ENCODE results near the gene SMARCA2.
A peak's percentile ranks its signal among the peaks of the same experiment; 100 is the strongest.

Gene SMARCA2

DNA sequence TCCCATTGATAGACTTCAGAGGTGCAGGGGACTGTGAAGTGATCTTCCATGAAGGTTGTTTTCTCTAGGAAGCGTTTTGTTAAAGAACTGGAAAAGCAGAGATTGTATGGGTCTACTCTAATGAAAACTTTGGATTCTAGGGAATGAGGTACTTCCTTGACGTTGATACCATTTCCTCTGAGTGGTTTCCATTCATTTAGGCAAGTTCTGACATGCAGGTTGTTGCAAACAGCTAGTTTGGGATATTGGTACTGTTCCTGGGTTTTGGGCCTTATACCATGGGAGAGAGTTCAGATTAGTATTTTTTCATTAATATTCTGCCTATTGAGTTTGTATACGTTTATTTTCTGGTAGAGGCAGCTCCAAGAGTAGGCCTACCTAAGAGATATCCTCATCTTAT is 25.7 kb downstream of the SMARCA2 start:
- Histone ChIP-seq H2AFZ (ENCODE audit: low read depth, low read length) (no peak overlapping the region), H3K4me2 (ENCODE audit: low read length) (no peak overlapping the region), H3K79me2 (ENCODE audit: low read length) (peaks cover 78% of the 10 kb centered on the region), H3K9me3 (ENCODE audit: insufficient read depth, low read length) (no peaks in the 10 kb centered on the region), H3K4me3 (ENCODE audit: low read length) (no peak overlapping the region), H3K9ac (ENCODE audit: low read length) (no peak overlapping the region), H3K36me3 (replicated peaks; ENCODE audit: low read depth, low read length) (peaks cover 74% of the 10 kb centered on the region), H4K20me1 (ENCODE audit: insufficient read depth, low read length) (peaks cover 30% of the 10 kb centered on the region), H3K27me3 (ENCODE audit: low read depth, low read length) (no peaks in the 10 kb centered on the region), H3K4me1 (ENCODE audit: low read length) (peaks cover 45% of the 10 kb centered on the region), H3K27ac (ENCODE audit: low read length) (no peak overlapping the region)
- TF ChIP-seq EZH2phosphoT487 (IDR thresholded peaks at IDR 0.05; ENCODE audit: low read depth): no peak
- TF ChIP-seq, protein P1, sequence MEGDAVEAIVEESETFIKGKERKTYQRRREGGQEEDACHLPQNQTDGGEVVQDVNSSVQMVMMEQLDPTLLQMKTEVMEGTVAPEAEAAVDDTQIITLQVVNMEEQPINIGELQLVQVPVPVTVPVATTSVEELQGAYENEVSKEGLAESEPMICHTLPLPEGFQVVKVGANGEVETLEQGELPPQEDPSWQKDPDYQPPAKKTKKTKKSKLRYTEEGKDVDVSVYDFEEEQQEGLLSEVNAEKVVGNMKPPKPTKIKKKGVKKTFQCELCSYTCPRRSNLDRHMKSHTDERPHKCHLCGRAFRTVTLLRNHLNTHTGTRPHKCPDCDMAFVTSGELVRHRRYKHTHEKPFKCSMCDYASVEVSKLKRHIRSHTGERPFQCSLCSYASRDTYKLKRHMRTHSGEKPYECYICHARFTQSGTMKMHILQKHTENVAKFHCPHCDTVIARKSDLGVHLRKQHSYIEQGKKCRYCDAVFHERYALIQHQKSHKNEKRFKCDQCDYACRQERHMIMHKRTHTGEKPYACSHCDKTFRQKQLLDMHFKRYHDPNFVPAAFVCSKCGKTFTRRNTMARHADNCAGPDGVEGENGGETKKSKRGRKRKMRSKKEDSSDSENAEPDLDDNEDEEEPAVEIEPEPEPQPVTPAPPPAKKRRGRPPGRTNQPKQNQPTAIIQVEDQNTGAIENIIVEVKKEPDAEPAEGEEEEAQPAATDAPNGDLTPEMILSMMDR (IDR thresholded peaks at IDR 0.05; ENCODE audit: low read depth, low read length): no peak

DNA sequence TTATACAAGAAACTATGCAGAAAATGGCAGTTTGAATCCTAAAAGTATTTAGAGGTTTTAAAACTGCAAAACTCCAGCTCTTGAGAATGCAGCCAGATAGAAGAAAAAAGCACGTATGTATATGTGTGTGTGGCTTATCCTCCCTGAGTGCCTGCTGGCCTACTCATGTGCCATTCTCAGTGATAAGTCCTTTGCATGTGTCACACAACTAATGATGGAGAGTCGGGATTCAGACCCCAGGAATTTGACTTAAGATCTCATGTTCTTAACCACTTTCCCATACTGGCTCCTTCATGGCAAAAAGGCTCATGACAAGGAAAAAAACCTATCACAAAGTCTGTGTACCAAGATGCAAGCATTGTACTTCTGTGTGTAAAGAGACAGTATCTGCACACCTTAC is 26.6 kb downstream of the SMARCA2 start:
- H4K20me1 ChIP-seq (ENCODE audit: insufficient read depth, low read length): peaks cover 30% of the 10 kb centered on the region
- H3K4me1 ChIP-seq (ENCODE audit: low read length): peaks cover 45% of the 10 kb centered on the region
- TF ChIP-seq, protein P1 (IDR thresholded peaks at IDR 0.05; ENCODE audit: low read depth, low read length): no peak
- TF ChIP-seq EZH2phosphoT487 (IDR thresholded peaks at IDR 0.05; ENCODE audit: low read depth): no peak
- no peak overlapping the region for H2AFZ ChIP-seq (ENCODE audit: low read depth, low read length)
- no peak overlapping the region for H3K4me3 ChIP-seq (ENCODE audit: low read length)
- H3K79me2 ChIP-seq (ENCODE audit: low read length): peaks cover 78% of the 10 kb centered on the region
- no peaks in the 10 kb centered on the region for H3K27me3 ChIP-seq (ENCODE audit: low read depth, low read length)
- peak overlapping the region; percentile 90; the same call in 1 of the 2 replicates for H3K27ac ChIP-seq (ENCODE audit: low read length)
- no peaks in the 10 kb centered on the region for H3K9me3 ChIP-seq (ENCODE audit: insufficient read depth, low read length)
- peak overlapping the region; percentile 93; the same call in 1 of the 2 replicates for H3K4me2 ChIP-seq (ENCODE audit: low read length)
- H3K36me3 ChIP-seq (replicated peaks; ENCODE audit: low read depth, low read length): peaks cover 76% of the 10 kb centered on the region
- H3K9ac ChIP-seq (ENCODE audit: low read length): no peak overlapping the region

DNA sequence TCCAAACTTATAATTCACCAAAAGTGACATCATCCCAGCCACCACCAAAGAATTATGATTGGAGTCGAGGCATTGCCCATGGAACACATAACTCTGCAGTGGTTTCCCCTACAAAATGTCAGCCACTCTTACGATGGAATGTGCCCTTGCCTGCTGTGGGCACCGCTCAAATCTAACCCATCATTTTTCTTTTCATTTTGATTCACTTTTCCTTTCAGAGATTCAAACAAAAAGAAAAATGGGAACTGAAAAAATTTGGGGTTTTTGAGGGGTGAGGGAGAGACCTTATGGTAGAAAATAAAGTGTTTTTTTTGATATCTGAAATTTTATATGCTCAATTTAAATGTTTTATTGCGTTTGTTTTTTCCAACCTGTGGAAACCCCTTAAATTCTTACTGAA is 28.1 kb downstream of the SMARCA2 start:
- H3K27me3 ChIP-seq (ENCODE audit: low read depth, low read length): no peaks in the 10 kb centered on the region

DNA sequence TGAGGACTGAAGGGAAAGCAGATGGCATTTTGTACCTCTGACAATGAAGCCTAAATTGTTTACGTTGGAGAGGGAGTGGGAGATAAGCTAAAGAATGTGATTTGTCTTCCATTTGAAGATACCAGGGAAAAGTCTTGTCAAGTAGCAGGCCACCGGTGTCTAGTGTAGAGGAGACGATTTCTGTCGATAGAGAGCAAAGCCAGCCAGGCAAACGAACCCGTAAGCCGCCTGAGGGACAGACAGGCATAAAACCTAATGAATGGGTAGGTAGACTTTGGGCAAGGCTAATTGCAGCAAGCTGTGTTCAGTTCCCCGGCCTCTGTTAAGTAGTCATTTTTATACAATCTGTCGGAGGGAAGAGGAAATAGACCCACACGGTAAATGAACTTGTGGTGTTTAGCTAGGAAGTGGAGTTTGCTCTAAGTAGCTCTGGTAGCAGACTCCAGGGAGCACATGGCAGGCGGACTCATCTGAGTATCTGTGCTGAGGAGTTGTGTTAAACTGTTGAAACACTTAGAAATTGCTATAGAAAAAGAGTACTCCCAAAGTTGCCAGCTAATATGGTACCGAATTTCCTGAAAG is 28.8 kb downstream of the SMARCA2 start:
- peaks cover 76% of the 10 kb centered on the region for H3K79me2 ChIP-seq (ENCODE audit: low read length)
- H3K36me3 ChIP-seq (replicated peaks; ENCODE audit: low read depth, low read length): peaks cover 72% of the 10 kb centered on the region
- peak overlapping the region; percentile 93 for H3K4me2 ChIP-seq (ENCODE audit: low read length)
- peak overlapping the region; percentile 66 for H3K4me3 ChIP-seq (ENCODE audit: low read length)
- H3K9me3 ChIP-seq (ENCODE audit: insufficient read depth, low read length): no peaks in the 10 kb centered on the region
- no peaks in the 10 kb centered on the region for H3K27me3 ChIP-seq (ENCODE audit: low read depth, low read length)
- peaks cover 45% of the 10 kb centered on the region for H3K4me1 ChIP-seq (ENCODE audit: low read length)
- H2AFZ ChIP-seq (ENCODE audit: low read depth, low read length): no peak overlapping the region
- peak overlapping the region; percentile 72 for H3K9ac ChIP-seq (ENCODE audit: low read length)
- H4K20me1 ChIP-seq (ENCODE audit: insufficient read depth, low read length): peaks cover 20% of the 10 kb centered on the region; the same call in 1 of the 2 replicates
- TF ChIP-seq EZH2phosphoT487 (IDR thresholded peaks at IDR 0.05; ENCODE audit: low read depth): no peak
- TF ChIP-seq, protein P1 (IDR thresholded peaks at IDR 0.05; ENCODE audit: low read depth, low read length): no peak
- H3K27ac ChIP-seq (ENCODE audit: low read length): peak overlapping the region; percentile 90

More for the DNA sequence above, 28.1 kb downstream of the SMARCA2 start:
- Histone ChIP-seq H2AFZ (ENCODE audit: low read depth, low read length) (no peak overlapping the region), H3K4me3 (ENCODE audit: low read length) (peak overlapping the region; percentile 66), H3K4me1 (ENCODE audit: low read length) (peaks cover 45% of the 10 kb centered on the region), H3K4me2 (ENCODE audit: low read length) (peak overlapping the region; percentile 93), H3K9me3 (ENCODE audit: insufficient read depth, low read length) (no peaks in the 10 kb centered on the region), H3K36me3 (replicated peaks; ENCODE audit: low read depth, low read length) (peaks cover 73% of the 10 kb centered on the region), H3K27ac (ENCODE audit: low read length) (peak overlapping the region; percentile 90), H4K20me1 (ENCODE audit: insufficient read depth, low read length) (peaks cover 20% of the 10 kb centered on the region; the same call in 1 of the 2 replicates), H3K79me2 (ENCODE audit: low read length) (peaks cover 78% of the 10 kb centered on the region), H3K9ac (ENCODE audit: low read length) (peak overlapping the region; percentile 72)
- TF ChIP-seq, protein P1 (IDR thresholded peaks at IDR 0.05; ENCODE audit: low read depth, low read length): no peak
- no peak for TF ChIP-seq EZH2phosphoT487 (IDR thresholded peaks at IDR 0.05; ENCODE audit: low read depth)

All from OCI-LY3 (cell line).